ENCODE results near the gene RUNDC1.
"Not testable (repeated sequence)": the region's sequence is repeated elsewhere in the genome, so short reads cannot be mapped to it uniquely, and the experiment has no call there.

Gene RUNDC1

DNA sequence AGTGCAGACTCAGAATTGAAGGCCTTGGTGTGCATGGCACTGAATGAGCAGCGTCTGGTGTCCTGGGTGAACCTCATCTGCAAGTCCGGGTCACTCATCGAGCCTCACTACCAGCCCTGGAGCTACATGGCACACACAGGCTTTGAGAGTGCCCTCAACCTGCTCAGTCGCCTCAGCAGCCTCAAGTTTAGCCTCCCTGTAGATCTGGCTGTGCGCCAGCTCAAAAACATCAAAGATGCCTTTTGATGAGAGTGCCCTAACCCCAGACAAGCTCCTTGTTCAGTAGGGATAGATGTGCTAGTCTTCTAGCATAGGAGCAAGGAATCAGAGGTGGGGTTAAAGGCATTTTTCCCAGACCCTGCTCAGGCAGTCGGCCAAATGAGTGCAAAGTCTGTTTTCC, 11.1 kb downstream of the RUNDC1 start:
- DNase-seq (ENCODE audit: low spot score), result no peak

DNA sequence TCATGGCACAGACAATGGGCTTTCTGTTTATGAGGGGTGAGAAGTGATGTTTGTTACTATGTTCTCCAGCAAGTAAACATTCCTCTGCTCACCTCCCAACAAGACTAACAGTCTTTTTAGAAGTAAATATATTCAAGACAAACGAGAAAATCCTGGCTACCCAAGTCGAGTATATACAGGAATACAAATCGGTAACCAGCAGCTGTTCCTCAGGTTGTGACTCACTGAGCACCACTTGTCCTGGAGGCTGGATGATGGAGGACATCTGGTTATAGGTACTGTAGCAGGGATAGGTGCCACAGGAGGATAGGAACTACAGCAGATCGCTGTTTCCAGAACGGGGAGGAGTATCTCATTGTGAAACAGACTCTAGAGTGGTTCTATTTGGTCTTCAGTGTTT, 12.5 kb downstream of the RUNDC1 start:
- no peak for DNase-seq (ENCODE audit: low spot score)

DNA sequence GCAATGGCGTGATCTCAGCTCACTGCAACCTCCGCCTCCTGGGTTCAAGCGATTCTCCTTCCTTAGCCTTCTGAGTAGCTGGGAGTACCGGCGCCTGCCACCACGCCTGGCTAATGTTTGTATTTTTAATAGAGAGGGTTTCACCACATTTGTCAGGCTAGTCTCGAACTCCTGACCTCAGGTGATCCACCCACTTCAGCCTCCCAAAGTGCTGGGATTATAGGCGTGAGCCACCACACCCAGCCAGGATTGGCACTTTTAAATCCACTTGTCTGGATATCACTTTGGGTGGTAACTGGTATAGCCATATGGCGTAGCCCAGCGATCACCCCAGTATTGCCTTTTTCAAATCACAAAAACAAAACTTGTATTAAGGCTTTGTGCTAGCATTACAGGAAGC, 13.5 kb downstream of the RUNDC1 start:
- not testable (repeated sequence) for DNase-seq (ENCODE audit: low spot score)

DNA sequence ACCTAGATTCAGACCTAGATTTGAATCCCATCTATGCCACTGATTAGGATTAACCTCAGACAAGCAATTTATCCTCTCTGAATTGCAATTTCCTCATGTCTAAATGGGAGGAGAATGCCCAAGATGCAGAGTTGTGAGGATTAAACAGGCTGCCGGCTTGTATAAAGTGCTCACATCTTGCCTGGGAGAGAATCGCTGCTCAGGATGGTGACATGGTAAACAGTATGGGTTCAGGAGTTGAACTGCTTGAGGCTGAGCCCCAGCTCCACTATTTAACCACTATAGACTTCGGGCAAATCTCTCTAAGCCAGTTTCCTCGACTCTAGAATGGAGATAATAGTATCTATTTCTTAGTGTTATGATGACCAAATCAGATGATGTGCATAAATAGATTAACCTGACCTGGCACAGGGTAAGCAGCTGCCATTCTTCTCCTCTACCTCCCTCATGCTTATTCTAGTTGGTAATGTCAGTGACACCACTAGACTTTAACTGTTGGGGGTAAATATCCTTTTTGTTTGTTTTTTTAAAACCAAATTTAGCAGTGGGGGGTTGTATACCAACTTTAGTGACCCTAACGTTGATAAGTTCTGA, 17.1 kb downstream of the RUNDC1 start:
- DNase-seq (ENCODE audit: low spot score), result no peak

DNA sequence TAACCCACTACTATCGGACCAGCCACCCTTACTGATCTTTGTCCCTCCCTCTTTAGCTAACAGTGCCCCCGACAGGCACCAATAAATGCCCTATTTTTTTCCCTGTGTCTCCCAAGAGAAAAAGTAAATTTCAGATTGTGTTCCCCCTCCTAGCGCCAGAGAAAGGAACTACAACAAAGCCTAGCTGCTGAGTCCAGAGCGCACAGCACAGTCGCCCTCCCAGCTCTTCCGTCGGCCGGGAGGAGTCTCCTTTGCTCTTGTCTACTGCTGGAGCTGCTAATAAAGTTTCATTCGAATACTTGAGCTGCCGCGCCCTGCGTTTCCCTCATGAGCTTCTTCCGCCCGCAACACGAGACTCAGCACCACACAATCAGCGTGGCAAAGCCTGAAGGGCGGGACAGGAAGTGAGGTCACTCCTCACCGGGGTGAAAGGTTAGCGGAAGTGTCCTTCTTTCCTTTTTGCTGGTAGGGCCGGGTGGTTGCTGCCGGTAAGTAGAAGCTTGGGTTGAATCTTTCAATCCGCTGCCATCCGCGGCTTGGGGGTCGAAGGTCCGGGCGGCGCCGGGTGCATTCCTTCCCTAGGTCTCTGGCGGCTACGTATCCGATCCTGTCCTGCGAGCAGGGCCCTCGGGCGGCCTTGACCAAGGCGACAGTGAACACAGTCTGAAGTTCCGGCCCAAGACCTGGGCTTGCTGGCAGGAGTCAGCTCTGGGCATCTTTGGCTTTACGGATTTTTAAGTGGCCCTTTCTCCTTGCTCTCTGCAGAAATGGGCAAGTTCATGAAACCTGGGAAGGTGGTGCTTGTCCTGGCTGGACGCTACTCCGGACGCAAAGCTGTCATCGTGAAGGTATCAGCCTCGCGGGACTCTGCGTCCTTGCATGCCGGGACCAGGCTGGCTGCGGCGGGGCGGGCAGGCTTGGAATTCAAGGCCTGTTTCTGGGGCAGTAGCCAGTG, 17.9 kb downstream of the RUNDC1 start, which contains the start of gene RPL27:
TSS of gene RPL27 (plus strand) at position 436 of the 955 bp plus-strand sequence. CDS start at position 768, 332 bp downstream.
- peak; percentile 100 for DNase-seq (ENCODE audit: low spot score)

GRCh38 chr17:42999003-42999525, 18.7 kb downstream of the RUNDC1 start:
- DNase-seq (ENCODE audit: low spot score), result no peak

GRCh38 chr17:43000894-43001293, 20.5 kb downstream of the RUNDC1 start:
- not testable (repeated sequence) for DNase-seq (ENCODE audit: low spot score)

- peak; percentile 33 for DNase-seq (ENCODE audit: low spot score)
Measured at GRCh38 chr17:43003542-43004172, 23.3 kb downstream of the RUNDC1 start.

- DNase-seq (ENCODE audit: low spot score), result peak; percentile 93
Measured at GRCh38 chr17:43006639-43007551, 26.5 kb downstream of the RUNDC1 start, which contains the start of gene IFI35. TSS of gene IFI35 (plus strand) at chr17:43006784. CDS start at chr17:43006948, 164 bp downstream.

GRCh38 chr17:43010667-43011308, 30.4 kb downstream of the RUNDC1 start:
- DNase-seq (ENCODE audit: low spot score), result no peak

DNA sequence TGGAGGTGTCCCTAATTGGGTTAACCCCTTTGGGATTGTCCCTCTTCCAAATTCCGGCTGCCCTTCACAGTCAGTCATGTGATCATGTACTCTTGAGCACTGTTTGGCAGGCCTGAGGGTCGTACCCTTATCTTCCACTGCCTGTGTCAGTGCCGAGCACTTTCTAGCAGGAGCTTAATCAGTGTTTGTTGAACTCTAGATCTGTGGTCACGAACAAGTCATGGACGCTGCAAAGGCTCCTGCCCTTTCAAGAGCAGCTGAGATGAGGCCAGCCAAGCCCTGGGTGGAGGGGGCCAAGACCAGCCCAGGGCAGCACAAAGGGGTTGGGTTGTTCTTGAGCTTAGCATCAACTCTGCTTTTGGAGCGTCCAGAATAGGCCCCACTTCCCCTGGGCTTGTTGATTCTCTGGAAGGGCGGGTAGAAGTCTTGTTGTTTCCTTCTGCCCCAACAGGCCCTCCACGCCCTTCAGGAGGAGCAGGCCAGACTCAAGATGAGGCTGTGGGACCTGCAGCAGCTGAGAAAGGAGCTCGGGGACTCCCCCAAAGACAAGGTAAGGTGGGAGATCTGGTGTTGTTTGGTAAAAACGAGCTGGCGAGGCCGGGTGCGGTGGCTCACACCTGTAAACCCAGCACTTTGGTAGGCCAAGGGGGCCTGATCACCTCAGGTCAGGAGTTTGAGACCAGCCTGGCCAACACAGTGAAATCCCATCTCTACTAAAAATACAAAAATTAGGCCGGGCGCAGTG, 31.5 kb downstream of the RUNDC1 start:
- DNase-seq (ENCODE audit: low spot score), result no peak

- no peak for DNase-seq (ENCODE audit: low spot score)
Measured at GRCh38 chr17:43013296-43013695, 32.9 kb downstream of the RUNDC1 start.

GRCh38 chr17:43014020-43014648, 33.8 kb downstream of the RUNDC1 start:
- DNase-seq (ENCODE audit: low spot score), result no peak

GRCh38 chr17:43014649-43015542, 34.5 kb downstream of the RUNDC1 start:
- DNase-seq (ENCODE audit: low spot score), result no peak

DNA sequence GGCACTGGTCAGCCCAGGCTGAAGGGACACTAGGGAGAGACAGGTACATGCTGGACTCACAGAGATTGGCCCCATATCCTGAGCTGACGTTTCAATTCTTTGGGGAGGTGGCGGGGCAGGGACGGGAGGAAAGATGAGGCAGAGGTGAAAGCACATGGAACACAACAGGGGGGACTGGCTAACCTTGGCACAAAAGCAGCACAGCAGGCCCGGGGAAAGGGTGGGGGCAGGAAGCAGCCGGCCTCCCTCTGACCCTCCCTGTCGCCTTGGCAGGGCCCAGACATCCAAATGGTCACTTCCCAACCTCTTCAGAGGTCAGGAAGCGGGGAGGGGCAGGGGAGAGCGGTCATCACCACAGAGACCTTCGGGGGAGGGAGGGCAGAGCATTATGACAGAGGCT, 35.2 kb downstream of the RUNDC1 start:
- no peak for DNase-seq (ENCODE audit: low spot score)

GRCh38 chr17:43016216-43016615, 35.9 kb downstream of the RUNDC1 start:
- no peak for DNase-seq (ENCODE audit: low spot score)

- peak; percentile 69 for DNase-seq (ENCODE audit: low spot score)
Measured at GRCh38 chr17:43018008-43018853, 37.9 kb downstream of the RUNDC1 start.

- DNase-seq (ENCODE audit: low spot score), result no peak
Measured at GRCh38 chr17:43018932-43019331, 38.6 kb downstream of the RUNDC1 start.
